Activated CD8-positive, alpha-beta T cell treated with anti-CD3 and anti-CD28 coated beads, Interleukin-2, amount 10 ng/mL, durations not matched to agents 7 days and 5 days (primary cell): ENCODE measurements around the gene GAL3ST2. TPM values are rescaled to one million over a fixed set of nuclear protein-coding genes. Genes with fewer than 3 reads are reported as not detected.
"Not testable (repeated sequence)": the region's sequence is repeated elsewhere in the genome, so short reads cannot be mapped to it uniquely, and the experiment has no call there.

ENCODE experiments used
- ATAC-seq: fragments of 150-1000 bp; cut with Tn5 transposase; one replicate; pipeline ENCODE4 v1.10.0; 2021; ENCODE audit warnings: moderate library complexity
- CTCF ChIA-PET: fragments of 350-600 bp; sonication (Branson Sonifier 250); formaldehyde crosslinking; loops from one replicate; lab custom pipeline; 2021; ENCODE audit warnings: antibody characterized with exemption; lab: Charles Lee
- POLR2A ChIA-PET: fragments of 350-600 bp; sonication (Branson Sonifier 250); formaldehyde crosslinking; loops from one replicate; lab custom pipeline; 2021; ENCODE audit warnings: antibody characterized with exemption; lab: Charles Lee
- DNase-seq: peaks from one replicate; pipeline ENCODE4 v3.0.0-alpha.2; 2020
- H3K27ac Mint-ChIP-seq: one replicate; pipeline ENCODE4 v1.8.0; 2021; ENCODE audit warnings: mild to moderate bottlenecking, mixed read lengths
- H3K27me3 Mint-ChIP-seq: one replicate; pipeline ENCODE4 v1.8.0; 2021; ENCODE audit warnings: low read depth, mixed read lengths
- H3K36me3 Mint-ChIP-seq: one replicate; pipeline ENCODE4 v1.8.0; 2021; ENCODE audit warnings: low read depth, mixed read lengths
- H3K4me1 Mint-ChIP-seq: one replicate; pipeline ENCODE4 v1.8.0; 2021; ENCODE audit warnings: low read depth, mixed read lengths
- H3K4me3 Mint-ChIP-seq: one replicate; pipeline ENCODE4 v1.8.0; 2021; ENCODE audit warnings: mild to moderate bottlenecking, mixed read lengths
- H3K9me3 Mint-ChIP-seq: one replicate; pipeline ENCODE4 v1.8.0; 2022; ENCODE audit warnings: mixed read lengths; ENCODE audit not compliant: insufficient read depth
- total RNA-seq, 2 experiments: library from RNA; stranded (reverse); gene quantifications; one replicate each; pipeline ENCODE4 v1.2.3, GENCODE V29; 2021

The GAL3ST2 gene
- total RNA-seq, 2 experiments from 2014 or later = 0.34 TPM

DNA sequence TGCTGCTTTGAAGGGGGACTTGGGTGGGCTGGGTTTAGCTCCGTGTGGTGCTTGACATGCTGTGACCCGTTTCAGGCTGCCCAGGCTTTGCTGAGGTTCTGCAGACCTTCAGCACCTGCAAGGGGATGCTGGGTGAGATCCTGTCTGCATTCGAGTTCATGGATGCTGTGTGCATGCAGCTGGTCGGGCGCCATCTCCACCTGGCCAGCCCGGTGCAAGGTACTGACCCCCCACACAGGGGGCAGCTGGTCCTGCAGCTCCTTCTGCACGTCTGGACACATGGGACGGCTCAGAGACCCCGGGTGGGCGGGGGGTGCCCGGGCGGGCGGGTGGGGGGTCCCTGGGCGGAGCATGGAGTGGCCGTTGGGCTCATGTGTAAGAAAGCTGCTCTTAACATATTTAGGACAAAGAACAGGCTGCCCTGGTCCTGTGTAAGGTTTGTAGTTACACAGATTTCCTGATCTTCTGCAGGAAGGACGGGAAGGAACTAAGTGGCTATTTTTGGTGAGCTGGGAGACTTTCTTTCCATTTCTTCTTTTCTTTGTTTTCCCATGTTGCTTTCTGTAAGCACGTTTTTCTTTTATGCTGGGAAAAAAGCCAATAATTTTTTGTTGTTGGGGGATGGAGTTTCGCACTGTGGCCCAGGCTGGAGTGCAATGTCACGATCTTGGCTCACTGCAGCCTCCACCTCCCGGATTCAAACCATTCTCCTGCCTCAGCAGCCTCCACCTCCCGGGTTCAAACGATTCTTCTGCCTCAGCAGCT lies 26.4 kb upstream of the GAL3ST2 start:
- Mint-ChIP-seq H3K36me3 (peaks cover 30% of the 10 kb centered on the region), H3K4me3 (no peak overlapping the region), H3K27me3 (no peaks in the 10 kb centered on the region), H3K27ac (no peak overlapping the region), H3K4me1 (peaks cover 4% of the 10 kb centered on the region), H3K9me3 (no peaks in the 10 kb centered on the region)
- ChIA-PET CTCF (no interaction called here), POLR2A (no interaction called here)
- ATAC-seq (no peak), DNase-seq (no peak)

DNA sequence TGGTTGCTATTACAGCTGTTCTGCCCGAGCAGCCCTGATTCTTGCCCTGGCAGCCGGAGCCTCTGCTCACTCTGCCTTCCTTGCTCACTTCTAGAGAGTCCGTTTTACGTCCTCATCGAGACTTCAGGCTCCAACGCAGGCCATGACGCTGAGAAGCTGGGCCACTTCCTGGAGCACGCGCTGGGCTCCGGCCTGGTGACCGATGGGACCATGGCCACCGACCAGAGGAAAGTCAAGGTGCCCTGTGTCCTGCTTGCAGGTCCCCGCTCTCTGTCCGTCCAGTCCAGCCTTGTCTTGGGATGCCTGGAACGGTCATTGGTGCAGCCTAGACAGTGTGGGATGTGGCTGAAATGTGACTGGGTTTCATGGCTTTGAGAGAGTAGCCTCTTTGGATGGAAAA lies 25.5 kb upstream of the GAL3ST2 start:
- Mint-ChIP-seq H3K4me3 (no peak overlapping the region), H3K27ac (no peak overlapping the region), H3K4me1 (peaks cover 4% of the 10 kb centered on the region), H3K27me3 (no peaks in the 10 kb centered on the region), H3K9me3 (no peaks in the 10 kb centered on the region), H3K36me3 (peaks cover 21% of the 10 kb centered on the region)
- ChIA-PET POLR2A (interaction anchor here (0.8 kb wide), 1 partner anchor 12 kb away, joined by 4 read pairs; no protein-coding TSS in a partner anchor), CTCF (no interaction called here)
- DNase-seq = no peak
- ATAC-seq = no peak

DNA sequence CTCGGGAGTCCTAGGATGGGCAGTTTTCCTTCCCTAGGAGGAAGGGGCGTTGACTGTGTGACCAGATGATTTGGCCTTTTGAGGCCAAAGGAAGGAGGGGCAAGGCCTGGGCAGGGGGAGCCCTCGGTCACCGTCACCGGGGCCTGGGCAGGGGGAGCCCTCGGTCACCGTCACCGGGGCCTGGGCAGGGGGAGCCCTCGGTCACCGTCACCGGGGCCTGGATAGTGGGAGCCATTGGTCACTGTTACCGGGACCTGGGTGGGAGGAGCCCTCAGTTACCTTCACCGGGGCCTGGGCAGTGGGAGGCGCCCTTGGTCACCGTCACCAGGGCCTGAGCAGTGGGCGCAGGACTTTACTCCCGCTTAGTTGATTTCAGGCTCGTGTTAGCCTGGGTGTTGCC lies 24.8 kb upstream of the GAL3ST2 start:
- Mint-ChIP-seq H3K9me3 (no peaks in the 10 kb centered on the region), H3K27ac (no peak overlapping the region), H3K36me3 (peaks cover 20% of the 10 kb centered on the region), H3K27me3 (no peaks in the 10 kb centered on the region), H3K4me1 (peaks cover 4% of the 10 kb centered on the region), H3K4me3 (no peak overlapping the region)
- no peak for ATAC-seq
- ChIA-PET CTCF (no interaction called here), POLR2A (no interaction called here)
- DNase-seq = no peak

DNA sequence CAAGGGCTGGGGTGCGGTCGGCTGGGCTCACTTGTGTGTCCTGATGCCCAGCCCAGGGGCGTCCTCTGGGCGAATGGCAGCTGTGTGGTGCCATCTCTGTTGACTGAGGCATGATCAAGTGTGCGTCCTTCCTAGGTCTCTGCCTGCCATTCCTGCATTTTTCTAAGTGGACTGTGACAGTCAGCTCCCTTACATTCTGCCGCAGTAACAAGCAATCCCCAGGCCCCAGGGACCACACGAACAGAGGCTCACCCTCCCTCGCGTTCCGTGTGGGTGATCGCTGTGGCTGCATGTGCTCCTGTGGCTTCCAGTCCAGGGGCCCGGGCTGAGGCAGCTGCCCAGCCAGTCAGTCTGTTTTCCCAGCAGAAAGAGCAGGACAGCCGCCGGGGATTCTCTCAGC lies 24.4 kb upstream of the GAL3ST2 start:
- Mint-ChIP-seq H3K9me3 (no peaks in the 10 kb centered on the region), H3K4me1 (peaks cover under 1% of the 10 kb centered on the region), H3K27me3 (no peaks in the 10 kb centered on the region), H3K36me3 (peaks cover 17% of the 10 kb centered on the region), H3K4me3 (no peak overlapping the region), H3K27ac (no peak overlapping the region)
- POLR2A ChIA-PET = no interaction called here
- ATAC-seq = no peak
- CTCF ChIA-PET = no interaction called here
- no peak for DNase-seq

DNA sequence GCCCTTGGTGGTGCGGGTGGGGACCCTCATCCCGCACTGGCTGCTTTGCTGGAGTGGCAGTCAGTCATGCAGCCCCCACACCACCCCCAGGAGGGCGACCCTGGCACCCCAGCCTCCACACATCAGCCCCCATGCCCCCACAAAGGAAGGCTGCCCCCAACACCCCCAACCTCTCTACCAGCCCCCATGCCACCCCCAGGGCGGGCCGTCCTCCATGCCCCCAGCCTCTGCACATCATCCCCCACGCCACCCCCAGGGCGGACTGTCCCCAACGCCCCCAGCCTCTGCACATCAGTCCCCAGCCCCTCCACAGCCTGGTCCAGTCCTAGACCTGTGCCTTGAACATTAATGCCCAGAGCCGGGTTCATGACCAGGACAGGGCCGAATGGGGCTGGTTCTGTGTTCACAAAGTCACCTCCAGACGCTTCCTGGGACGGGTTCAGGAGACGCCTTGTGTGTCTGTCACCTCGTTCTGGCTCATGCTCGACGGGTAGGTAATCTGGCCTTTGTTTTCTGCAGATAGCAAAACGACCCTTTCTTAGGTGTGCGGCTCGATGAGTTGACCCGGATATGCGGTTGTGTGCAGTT lies 23.8 kb upstream of the GAL3ST2 start:
- DNase-seq = no peak
- peaks cover 16% of the 10 kb centered on the region for H3K36me3 Mint-ChIP-seq

DNA sequence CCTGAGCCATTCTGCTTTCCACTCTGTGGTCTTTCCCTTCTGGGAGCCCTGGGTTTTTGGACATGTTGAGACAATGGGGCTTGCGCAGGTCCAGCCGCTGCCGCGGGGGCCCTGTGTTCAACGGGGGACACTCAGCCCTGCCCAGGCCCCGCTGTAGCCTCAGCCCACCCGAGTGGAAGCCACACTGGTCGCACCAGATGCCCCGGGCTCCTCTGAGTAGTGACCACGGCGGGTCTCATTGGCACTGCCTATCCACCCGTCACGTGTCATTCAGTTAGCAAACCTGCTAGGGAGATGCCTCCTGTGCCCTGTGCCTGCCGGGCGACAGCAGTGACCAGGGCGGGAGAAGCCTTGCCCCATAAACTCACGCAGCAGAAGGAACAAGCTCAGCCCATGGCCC lies 23.1 kb upstream of the GAL3ST2 start:
- CTCF ChIA-PET = no interaction called here
- Mint-ChIP-seq H3K27me3 (no peaks in the 10 kb centered on the region), H3K36me3 (peaks cover 17% of the 10 kb centered on the region), H3K9me3 (no peaks in the 10 kb centered on the region), H3K27ac (no peak overlapping the region), H3K4me1 (no peaks in the 10 kb centered on the region), H3K4me3 (no peak overlapping the region)
- ATAC-seq (no peak), DNase-seq (no peak)
- POLR2A ChIA-PET = no interaction called here

More for the DNA sequence above, 23.8 kb upstream of the GAL3ST2 start:
- POLR2A ChIA-PET = no interaction called here
- Mint-ChIP-seq H3K4me1 (no peaks in the 10 kb centered on the region), H3K27ac (no peak overlapping the region), H3K27me3 (no peaks in the 10 kb centered on the region), H3K9me3 (no peaks in the 10 kb centered on the region), H3K4me3 (no peak overlapping the region)
- CTCF ChIA-PET = no interaction called here
- no peak for ATAC-seq

DNA sequence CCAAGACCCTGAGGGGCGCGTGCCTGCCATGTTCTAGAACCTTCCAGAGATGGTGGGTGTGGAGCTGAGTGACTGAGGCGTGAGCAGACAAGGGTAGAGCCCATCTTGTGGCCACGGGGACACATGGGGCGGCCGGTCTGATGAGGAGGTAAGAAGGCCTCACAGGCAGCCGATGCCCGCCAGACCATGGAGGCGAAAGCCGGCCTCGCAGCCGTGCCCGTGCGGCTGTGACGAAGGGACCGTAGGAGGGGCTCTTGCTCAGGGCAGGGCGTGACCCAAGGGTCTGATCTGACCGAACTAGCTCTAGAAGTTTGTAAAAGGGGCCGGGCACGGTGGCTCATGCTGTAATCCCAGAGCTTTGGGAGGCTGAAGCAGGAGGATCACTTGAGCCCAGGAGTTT lies 22.6 kb upstream of the GAL3ST2 start:
- H3K27me3 Mint-ChIP-seq = no peaks in the 10 kb centered on the region
- H3K4me3 Mint-ChIP-seq = no peak overlapping the region
- POLR2A ChIA-PET = no interaction called here
- no peak overlapping the region for H3K27ac Mint-ChIP-seq
- CTCF ChIA-PET = no interaction called here
- peaks cover 15% of the 10 kb centered on the region for H3K36me3 Mint-ChIP-seq
- ATAC-seq = no peak
- H3K9me3 Mint-ChIP-seq = no peaks in the 10 kb centered on the region
- no peaks in the 10 kb centered on the region for H3K4me1 Mint-ChIP-seq
- DNase-seq = no peak

DNA sequence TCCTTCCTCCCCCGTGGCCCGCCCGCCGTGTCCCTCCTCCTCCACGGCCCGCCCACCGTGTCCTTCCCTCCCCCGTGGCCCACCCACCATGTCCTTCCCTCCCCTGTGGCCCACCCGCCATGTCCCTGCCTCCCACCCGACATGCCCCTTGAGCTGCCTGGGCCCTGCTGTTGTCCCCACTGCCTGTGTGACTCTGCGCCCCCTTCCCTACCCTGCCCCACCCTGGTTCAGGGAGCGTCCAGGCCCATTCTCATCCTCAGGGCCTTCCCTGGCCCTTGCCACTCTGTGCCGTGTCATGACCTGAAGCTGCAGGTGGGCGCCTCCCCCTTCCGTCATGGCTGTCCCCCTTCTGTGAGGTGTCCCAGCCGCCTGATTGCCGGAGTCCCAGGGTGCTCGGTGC lies 21.5 kb upstream of the GAL3ST2 start:
- POLR2A ChIA-PET = no interaction called here
- no peak overlapping the region for H3K27ac Mint-ChIP-seq
- no peak for DNase-seq
- H3K4me3 Mint-ChIP-seq = no peak overlapping the region
- CTCF ChIA-PET = no interaction called here
- ATAC-seq = no peak
- H3K36me3 Mint-ChIP-seq = peaks cover 17% of the 10 kb centered on the region
- H3K27me3 Mint-ChIP-seq = no peaks in the 10 kb centered on the region
- H3K9me3 Mint-ChIP-seq = no peaks in the 10 kb centered on the region
- no peaks in the 10 kb centered on the region for H3K4me1 Mint-ChIP-seq

DNA sequence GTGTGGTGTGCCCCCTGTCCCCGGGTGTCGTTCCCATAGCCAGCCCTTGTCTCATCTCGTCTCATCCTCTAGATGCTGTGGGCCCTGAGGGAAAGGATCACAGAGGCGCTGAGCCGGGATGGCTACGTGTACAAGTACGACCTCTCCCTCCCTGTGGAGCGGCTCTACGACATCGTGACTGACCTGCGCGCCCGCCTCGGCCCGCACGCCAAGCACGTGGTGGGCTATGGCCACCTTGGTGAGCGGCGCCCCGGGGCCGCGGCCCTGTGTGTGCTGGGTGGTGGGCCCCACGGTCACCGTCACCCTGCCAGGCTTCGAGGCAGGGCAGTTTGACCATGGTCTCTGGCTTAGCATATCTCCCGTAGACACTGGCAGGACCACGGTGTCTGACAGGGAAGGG lies 20.8 kb upstream of the GAL3ST2 start:
- no peak for ATAC-seq
- H3K4me3 Mint-ChIP-seq = no peak overlapping the region
- peaks cover 21% of the 10 kb centered on the region for H3K36me3 Mint-ChIP-seq
- CTCF ChIA-PET = no interaction called here
- POLR2A ChIA-PET = no interaction called here
- H3K4me1 Mint-ChIP-seq = no peaks in the 10 kb centered on the region
- H3K27me3 Mint-ChIP-seq = no peaks in the 10 kb centered on the region
- no peaks in the 10 kb centered on the region for H3K9me3 Mint-ChIP-seq
- H3K27ac Mint-ChIP-seq = no peak overlapping the region
- no peak for DNase-seq

DNA sequence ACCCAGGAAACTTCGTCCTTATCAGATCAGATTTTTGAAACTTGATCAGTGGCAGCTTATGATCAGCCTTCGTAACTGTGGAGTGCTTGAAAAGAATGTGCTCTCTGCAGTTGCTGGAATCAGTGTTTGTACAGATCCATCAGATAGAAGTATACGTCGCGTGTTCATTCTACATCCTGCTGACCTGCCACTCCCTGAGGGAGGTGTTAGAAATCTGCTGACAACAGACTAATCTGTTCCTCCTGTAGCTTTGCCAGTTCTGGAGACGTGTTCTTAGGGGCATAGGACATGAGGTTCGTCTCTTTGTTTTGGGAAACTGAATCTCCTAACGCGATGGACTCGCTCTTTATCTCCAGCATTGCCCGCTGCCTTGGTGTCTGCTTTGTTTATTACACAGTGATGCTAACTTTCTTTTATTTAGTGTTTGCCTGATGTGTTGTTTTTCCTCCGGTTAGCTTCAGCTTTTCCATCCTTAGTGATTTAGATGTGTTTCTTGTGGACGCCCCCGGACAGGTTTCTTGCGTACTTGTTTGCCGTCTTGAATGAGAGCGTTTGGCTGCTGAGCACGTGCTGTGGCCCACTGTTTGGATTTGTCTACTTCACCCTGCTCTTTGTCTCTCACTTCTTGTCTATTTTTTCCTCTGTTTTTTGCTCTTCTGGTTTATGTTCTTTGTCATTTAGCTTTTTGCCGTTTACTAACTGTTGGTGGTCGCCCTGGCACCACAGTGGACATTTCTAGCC lies 17.4 kb upstream of the GAL3ST2 start:
- CTCF ChIA-PET = no interaction called here
- Mint-ChIP-seq H3K27ac (no peak overlapping the region), H3K9me3 (no peaks in the 10 kb centered on the region), H3K4me1 (peaks cover 19% of the 10 kb centered on the region), H3K4me3 (no peak overlapping the region), H3K36me3 (peaks cover 23% of the 10 kb centered on the region), H3K27me3 (no peaks in the 10 kb centered on the region)
- POLR2A ChIA-PET = interaction anchor here (0.7 kb wide), 1 partner anchor 94 kb away, joined by 3 read pairs; no protein-coding TSS in a partner anchor
- DNase-seq (no peak), ATAC-seq (no peak)

DNA sequence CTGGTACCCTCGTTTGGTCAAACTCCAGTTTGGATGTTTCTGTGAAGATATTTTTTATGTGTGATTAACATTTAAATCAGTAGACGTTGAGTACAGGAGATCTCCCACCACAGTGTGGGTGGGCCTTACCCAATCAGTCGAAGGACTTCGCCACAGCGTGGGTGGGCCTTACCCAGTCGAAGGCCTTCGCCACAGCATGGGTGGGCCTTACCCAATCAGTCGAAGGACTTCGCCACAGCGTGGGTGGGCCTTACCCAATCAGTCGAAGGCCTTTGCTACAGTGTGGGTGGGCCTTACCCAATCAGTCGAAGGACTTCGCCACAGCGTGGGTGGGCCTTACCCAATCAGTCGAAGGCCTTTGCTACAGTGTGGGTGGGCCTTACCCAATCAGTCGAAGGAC lies 16.7 kb upstream of the GAL3ST2 start:
- H3K27me3 Mint-ChIP-seq, ATAC-seq, H3K9me3 Mint-ChIP-seq, H3K4me3 Mint-ChIP-seq, POLR2A ChIA-PET, DNase-seq, CTCF ChIA-PET, H3K27ac Mint-ChIP-seq: not testable (repeated sequence)
- peaks cover 23% of the 10 kb centered on the region for H3K36me3 Mint-ChIP-seq
- H3K4me1 Mint-ChIP-seq = peaks cover 25% of the 10 kb centered on the region

DNA sequence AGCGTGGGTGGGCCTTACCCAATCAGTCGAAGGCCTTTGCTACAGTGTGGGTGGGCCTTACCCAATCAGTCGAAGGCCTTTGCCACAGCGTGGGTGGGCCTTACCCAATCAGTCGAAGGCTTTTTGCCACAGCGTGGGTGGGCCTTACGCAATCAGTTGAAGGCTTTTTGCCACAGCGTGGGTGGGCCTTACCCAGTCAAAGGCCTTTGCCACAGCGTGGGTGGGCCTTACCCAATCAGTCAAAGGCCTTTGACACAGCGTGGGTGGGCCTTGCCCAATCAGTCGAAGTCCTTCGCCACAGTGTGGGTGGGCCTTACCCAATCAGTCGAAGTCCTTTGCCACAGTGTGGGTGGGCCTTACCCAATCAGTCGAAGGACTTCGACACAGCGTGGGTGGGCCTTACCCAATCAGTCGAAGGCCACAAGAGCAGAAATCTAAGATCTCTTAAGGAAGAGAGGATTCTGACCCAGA lies 16.3 kb upstream of the GAL3ST2 start:
- ATAC-seq = no peak
- Mint-ChIP-seq H3K4me3 (no peak overlapping the region), H3K36me3 (peaks cover 23% of the 10 kb centered on the region), H3K27ac (no peak overlapping the region), H3K9me3 (no peaks in the 10 kb centered on the region), H3K27me3 (no peaks in the 10 kb centered on the region), H3K4me1 (peaks cover 25% of the 10 kb centered on the region)
- CTCF ChIA-PET = interaction anchor here (1.2 kb wide), 1 partner anchor 13 kb away, joined by 4 read pairs; no protein-coding TSS in a partner anchor
- DNase-seq = no peak
- POLR2A ChIA-PET = no interaction called here
